ACC112 (cell line): Measurements from ENCODE around the gene PI4KA.

Experiments used
- H2AFZ ChIP-seq: fragments of 200-600 bp; sonication (generic); one replicate; pipeline ENCODE4 v1.6.0; 2017; ENCODE audit warnings: antibody characterized with exemption, low read length; ENCODE audit not compliant: unreplicated experiment
- H3K27ac ChIP-seq: fragments of 200-600 bp; sonication (generic); 2 replicates; pipeline ENCODE4 v1.5.1; 2014; ENCODE audit warnings: low read depth, mild to moderate bottlenecking, antibody characterized with exemption, low read length, moderate library complexity
- H3K27me3 ChIP-seq: fragments of 200-600 bp; sonication (generic); 2 replicates; pipeline ENCODE4 v1.6.1; 2014; ENCODE audit warnings: mild to moderate bottlenecking, antibody characterized with exemption, low read length, moderate library complexity, mixed read lengths; ENCODE audit not compliant: insufficient read depth
- H3K36me3 ChIP-seq: fragments of 200-600 bp; sonication (generic); 2 replicates; pipeline ENCODE4 v1.6.1; 2016; ENCODE audit warnings: mild to moderate bottlenecking, antibody characterized with exemption, low read length, moderate library complexity, mixed read lengths; ENCODE audit not compliant: insufficient read depth
- H3K4me1 ChIP-seq: fragments of 200-600 bp; sonication (generic); one replicate; pipeline ENCODE4 v1.6.1; 2016; ENCODE audit warnings: low read length, mixed read lengths; ENCODE audit not compliant: insufficient read depth, unreplicated experiment, control insufficient read depth
- H3K4me3 ChIP-seq: fragments of 200-600 bp; sonication (generic); 2 replicates; pipeline ENCODE4 v1.5.1; 2014; ENCODE audit warnings: mild to moderate bottlenecking, low read depth, low read length
- H3K79me2 ChIP-seq: fragments of 200-600 bp; sonication (generic); one replicate; pipeline ENCODE4 v1.6.0; 2016; ENCODE audit warnings: low read length; ENCODE audit not compliant: control insufficient read depth, unreplicated experiment, insufficient read depth

Gene PI4KA

DNA sequence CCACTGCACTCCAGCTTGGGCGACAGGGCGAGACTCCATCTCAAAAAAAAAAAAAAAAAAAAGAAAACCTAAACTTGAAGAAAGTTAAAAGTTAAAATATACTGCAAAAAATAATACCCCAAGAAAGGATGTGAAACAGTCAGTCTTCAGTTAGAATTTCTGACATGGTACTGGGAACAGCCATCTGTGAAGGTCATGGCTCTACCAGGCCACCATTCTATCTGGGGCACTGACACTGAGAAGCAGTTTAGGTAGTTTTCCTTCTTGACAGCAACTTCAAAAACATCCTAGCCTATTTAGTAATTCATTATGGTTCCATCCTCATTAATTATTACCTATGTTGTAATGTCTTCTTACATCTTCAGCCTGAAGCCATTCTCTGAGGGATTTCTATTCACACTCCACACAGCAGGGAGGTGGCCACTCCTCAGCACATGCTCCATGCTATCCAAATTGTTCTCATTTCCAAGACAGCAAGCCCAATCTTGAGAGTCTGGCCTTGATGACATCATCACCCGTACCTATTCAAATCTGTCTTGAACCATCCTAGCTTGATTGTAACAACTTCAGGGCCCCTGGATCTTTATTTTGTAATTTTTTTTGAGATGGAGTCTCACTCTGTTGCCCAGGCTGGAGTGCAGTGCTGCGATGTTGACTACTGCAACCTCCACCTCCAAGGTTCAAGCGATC lies 46.5 kb downstream of the PI4KA start:
- Histone ChIP-seq H3K4me3 (no peak overlapping the region), H3K79me2 (no peaks in the 10 kb centered on the region), H3K27ac (no peak overlapping the region), H3K4me1 (peaks cover 8% of the 10 kb centered on the region), H3K36me3 (no peaks in the 10 kb centered on the region), H3K27me3 (no peaks in the 10 kb centered on the region), H2AFZ (no peak overlapping the region)

DNA sequence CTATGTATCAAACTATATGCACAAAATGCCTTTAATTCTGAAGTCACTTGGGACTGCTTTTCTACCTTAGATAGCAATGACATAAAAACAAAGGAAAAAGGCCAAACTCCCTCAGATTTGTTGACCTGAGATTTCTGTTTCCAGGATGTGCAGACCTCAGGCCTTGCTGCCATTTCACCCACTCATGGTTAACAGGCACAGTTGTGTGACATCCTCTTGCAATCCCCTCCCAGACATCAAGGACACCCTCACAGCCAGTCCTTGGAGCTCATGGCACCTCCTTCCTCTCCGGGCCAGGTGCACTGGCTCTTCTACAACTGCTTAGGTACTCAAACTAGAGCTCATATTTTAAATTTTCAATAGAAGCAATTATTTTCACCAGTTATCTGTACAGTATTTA lies 47.4 kb downstream of the PI4KA start:
- peaks cover 17% of the 10 kb centered on the region for H3K4me1 ChIP-seq
- no peak overlapping the region for H2AFZ ChIP-seq
- no peak overlapping the region for H3K27ac ChIP-seq
- H3K79me2 ChIP-seq = no peaks in the 10 kb centered on the region
- H3K36me3 ChIP-seq = no peaks in the 10 kb centered on the region
- H3K4me3 ChIP-seq = no peak overlapping the region
- no peaks in the 10 kb centered on the region for H3K27me3 ChIP-seq

DNA sequence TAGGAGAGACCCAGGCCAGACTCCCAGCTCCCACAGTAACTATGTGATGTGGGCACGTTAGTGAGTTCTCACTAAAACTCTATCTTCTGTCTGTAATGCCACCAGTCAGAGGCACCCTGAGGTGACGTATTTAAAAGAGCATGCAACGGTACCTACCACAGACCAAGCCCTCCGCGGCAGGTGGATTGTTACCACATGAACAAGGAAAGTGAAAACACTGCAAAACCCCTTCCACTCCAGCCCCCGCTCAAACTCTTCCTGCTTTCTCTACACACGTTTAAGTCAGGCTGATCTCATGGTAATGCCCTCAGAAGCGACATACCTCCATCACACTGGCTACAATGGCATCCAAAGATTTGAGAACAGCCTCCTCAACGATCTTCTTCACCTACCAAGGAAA lies 48.0 kb downstream of the PI4KA start:
- no peak overlapping the region for H3K27ac ChIP-seq
- H3K4me3 ChIP-seq = no peak overlapping the region
- no peaks in the 10 kb centered on the region for H3K36me3 ChIP-seq
- no peak overlapping the region for H2AFZ ChIP-seq
- H3K27me3 ChIP-seq = no peaks in the 10 kb centered on the region
- no peaks in the 10 kb centered on the region for H3K79me2 ChIP-seq
- peaks cover 22% of the 10 kb centered on the region for H3K4me1 ChIP-seq

DNA sequence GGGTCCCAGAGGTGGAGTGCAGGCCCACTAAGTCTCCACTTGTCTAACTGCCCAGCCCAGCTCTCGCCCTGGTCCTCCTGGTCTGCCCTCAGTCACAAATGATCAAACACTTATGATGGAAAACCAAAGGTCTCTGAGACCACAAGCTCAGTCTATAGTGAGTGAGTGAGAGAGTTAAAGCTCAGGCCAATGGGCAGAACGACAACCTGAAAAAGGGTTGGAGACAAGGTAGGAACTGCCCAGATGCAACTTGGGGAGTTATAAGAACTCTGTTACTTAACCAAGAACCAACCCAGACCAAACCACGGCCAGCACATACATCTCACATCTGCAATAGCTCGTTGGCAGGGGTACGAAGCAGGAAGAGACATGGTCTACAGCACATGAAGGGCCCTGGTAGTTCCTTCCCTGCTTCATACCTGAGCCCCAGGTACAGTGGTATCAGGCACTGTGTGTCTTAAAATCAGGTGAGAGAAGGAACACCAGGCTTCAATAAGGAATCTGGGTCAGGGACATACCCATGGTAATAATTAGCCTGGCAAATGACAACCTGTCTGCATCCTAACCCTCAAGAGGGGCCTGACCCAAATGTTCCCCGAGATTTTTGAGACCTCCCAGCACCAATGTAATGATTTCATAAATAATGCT lies 48.9 kb downstream of the PI4KA start:
- Histone ChIP-seq H3K27ac (no peak overlapping the region), H2AFZ (no peak overlapping the region), H3K4me1 (peaks cover 22% of the 10 kb centered on the region), H3K4me3 (no peak overlapping the region), H3K36me3 (no peaks in the 10 kb centered on the region), H3K27me3 (no peaks in the 10 kb centered on the region), H3K79me2 (no peaks in the 10 kb centered on the region)

DNA sequence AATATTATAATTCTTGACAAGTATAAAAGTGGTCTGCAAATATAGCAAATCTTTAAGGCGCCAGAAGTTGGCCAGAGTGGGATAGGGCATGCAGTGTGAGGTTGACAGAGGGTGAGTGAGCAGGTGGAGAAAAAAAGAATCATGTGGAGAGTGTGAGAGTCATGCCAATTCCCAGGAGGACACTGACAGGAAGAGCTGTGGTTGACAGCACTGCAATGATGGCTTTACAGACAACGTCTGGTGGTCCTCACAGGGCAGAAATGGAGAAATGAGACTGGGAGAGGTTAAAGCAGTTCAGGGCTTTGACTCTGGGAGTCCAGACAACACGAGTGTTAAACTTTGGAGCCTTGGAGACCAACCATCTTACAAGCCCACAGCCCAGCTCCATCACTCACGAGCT lies 49.8 kb downstream of the PI4KA start:
- Histone ChIP-seq H3K36me3 (no peaks in the 10 kb centered on the region), H3K4me1 (peaks cover 22% of the 10 kb centered on the region), H3K27ac (no peak overlapping the region), H3K4me3 (no peak overlapping the region), H3K27me3 (no peaks in the 10 kb centered on the region), H2AFZ (no peak overlapping the region), H3K79me2 (no peaks in the 10 kb centered on the region)

DNA sequence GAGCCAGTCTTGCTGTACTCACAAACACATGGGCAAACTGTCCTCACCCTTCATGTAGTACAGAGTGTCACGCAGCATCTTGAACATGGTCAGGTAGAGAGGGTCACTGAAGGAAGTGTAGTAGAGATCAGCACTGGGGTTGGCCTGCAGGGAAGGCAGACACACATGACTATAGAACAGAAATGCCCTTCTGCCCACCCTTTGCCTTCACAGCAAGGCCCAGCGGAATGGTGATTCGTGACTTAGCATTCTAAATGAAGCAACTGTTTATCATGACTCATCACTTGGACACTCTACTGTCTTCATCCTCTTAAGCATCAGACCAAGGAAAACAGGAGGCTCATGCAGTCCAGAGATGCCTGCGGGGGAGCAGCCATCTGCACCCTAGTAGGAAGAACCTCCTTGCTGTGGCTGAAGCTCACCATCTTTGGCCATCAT lies 51.3 kb downstream of the PI4KA start:
- peak overlapping the region; percentile 79 for H3K27ac ChIP-seq
- no peaks in the 10 kb centered on the region for H3K79me2 ChIP-seq
- H2AFZ ChIP-seq = no peak overlapping the region
- H3K27me3 ChIP-seq = no peaks in the 10 kb centered on the region
- H3K36me3 ChIP-seq = no peaks in the 10 kb centered on the region
- peaks cover 22% of the 10 kb centered on the region for H3K4me1 ChIP-seq
- H3K4me3 ChIP-seq = no peak overlapping the region

DNA sequence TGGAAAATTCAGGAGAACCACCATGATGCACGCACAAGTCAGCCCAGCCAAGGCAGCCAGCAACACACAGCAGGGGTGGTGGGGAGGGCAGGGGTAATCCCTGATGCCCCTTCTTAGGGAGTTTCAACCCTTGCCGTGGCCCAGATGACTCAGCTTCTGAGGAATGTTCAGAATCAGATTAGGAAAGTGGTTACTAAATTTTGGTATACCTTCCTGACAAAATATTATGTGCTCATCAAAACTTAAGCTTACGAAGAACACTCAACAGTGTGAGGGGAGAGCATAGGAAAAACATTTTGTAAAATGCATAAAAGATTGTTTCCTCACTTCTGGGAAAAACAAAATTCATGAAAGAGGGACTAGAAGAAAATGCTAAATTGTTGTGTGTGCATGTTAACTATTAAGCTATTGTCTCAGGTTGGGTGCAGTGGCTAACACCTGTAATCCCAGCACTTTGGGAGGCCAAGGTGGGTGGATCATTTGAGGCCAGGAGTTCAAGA lies 52.6 kb downstream of the PI4KA start:
- H3K27me3 ChIP-seq = no peaks in the 10 kb centered on the region
- H3K4me3 ChIP-seq = no peak overlapping the region
- no peaks in the 10 kb centered on the region for H3K36me3 ChIP-seq
- no peaks in the 10 kb centered on the region for H3K79me2 ChIP-seq
- peak overlapping the region; percentile 20; the same call in 1 of the 2 replicates for H3K27ac ChIP-seq
- no peak overlapping the region for H2AFZ ChIP-seq
- H3K4me1 ChIP-seq = peaks cover 22% of the 10 kb centered on the region

DNA sequence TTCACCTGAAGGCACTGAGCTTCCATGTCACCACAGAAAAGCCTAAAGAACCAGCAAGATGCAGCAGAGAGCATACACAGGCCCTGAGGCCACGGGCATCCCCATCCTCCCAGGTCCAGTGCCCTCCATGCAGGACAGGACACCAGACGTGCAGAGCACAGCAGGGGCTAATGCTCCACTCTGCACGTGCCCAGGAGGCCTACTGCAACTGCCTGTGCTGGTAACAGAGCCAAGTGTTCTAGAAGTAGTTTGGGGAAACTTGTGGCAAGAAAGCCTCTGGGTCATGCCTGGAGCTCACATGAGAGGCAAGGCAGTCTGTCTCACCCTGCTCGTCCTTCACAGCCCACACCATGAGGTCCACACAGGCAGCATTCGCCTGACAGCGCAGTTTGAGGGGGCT lies 54.0 kb downstream of the PI4KA start:
- Histone ChIP-seq H3K36me3 (no peaks in the 10 kb centered on the region), H3K27me3 (no peaks in the 10 kb centered on the region), H3K27ac (no peak overlapping the region), H3K4me3 (no peak overlapping the region), H2AFZ (no peak overlapping the region), H3K4me1 (peaks cover 22% of the 10 kb centered on the region), H3K79me2 (no peaks in the 10 kb centered on the region)

DNA sequence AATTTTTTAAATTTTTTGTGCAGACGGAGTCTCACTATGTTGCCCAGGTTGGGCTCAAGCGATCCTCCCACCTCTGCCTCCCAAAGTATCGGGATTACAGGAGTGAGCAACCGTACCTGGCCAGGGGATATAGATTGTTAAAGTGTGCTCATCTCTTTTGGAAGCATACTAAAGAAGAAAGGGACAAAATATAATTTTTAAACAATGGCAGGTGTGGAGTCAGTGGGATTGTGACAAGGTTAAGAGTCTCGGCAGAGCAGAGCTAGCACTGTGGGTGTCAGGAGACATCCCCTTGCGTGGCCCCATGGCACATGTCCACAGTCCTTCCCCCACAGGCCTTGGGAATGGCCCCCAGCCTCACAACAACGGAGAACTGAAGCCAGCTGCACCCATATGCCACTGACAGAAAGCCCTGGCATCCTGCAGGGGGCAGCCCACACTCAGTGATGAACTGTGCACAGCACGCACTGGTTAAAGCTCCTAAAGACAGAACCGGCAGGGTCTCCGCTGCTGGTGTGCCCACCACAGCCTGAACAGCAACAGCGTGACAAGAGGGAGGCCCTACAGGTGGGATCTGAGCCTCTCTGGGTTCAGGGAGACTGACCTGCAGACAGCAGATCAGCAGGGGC lies 54.8 kb downstream of the PI4KA start:
- H3K27ac ChIP-seq = no peak overlapping the region
- no peaks in the 10 kb centered on the region for H3K27me3 ChIP-seq
- H3K4me1 ChIP-seq = peaks cover 22% of the 10 kb centered on the region
- no peak overlapping the region for H2AFZ ChIP-seq
- no peaks in the 10 kb centered on the region for H3K79me2 ChIP-seq
- H3K36me3 ChIP-seq = no peaks in the 10 kb centered on the region
- no peak overlapping the region for H3K4me3 ChIP-seq

DNA sequence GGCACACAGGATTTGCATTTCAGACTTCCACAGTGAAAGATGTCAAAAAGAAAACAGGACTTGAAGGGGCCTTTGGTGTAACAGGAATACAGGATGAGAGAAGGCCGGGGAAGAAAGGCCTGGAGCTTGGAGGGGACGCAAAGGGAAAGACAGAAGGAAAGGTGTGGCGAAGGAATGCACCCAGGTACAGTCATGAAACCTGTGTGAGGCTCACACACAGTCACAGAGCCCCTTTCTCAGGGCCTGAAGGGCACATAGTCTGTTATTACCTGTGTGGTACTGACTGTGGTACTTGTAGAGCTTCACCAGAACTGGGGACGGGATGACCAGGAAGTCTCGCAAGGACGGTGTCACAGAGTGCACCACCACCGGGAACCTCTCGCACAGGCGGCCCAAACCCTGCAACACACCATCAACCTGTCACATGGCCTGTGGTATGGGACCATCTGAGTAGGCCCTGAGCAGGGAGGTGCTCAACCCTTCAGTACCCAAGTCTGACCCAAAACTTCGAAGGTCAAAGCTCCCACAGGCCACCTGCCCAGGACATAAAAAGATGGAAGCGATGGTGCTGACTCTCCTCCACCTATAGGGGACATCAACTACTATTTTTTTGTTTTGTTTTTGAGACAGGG lies 55.6 kb downstream of the PI4KA start:
- Histone ChIP-seq H3K4me3 (no peak overlapping the region), H3K79me2 (no peaks in the 10 kb centered on the region), H3K4me1 (peaks cover 22% of the 10 kb centered on the region), H3K27me3 (no peaks in the 10 kb centered on the region), H2AFZ (no peak overlapping the region), H3K27ac (no peak overlapping the region), H3K36me3 (no peaks in the 10 kb centered on the region)
